Right forelimb (tissue), 1 donor: ENCODE data around the gene THOC7.

ENCODE experiments used
- DNase-seq: peaks from one replicate; pipeline ENCODE4 v3.0.0-alpha.2; 2018

The THOC7 gene

DNA sequence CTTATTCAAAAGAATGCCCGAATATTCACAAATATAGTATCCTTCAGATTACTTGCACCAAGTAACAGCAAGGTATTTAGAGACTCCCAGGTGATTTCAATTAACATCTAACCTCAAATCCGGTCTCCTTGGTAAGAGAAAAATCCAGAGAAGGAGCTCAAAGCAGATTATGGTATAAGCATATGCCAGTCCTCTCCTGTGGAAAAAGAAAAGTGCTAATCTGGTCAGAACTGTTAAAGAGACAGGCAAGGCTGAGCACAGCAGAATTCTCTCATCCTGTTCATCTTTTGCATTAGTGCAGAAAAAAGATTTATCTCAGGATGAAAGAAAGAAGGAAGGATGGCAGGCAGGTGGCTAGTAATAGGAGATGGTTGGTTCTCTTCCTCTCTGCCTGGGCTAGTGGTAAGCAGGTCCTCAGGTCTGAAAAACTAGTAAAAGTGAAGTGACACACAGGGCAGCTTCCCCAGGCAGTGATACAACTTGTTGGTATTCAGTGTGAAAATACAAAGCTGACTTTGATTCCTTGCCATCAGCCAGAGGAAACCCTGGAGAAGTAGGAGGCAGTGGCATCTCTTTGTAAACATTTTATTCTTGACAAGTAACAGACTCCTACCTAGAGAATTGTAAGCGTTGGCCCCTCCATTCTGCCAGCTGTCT, 14.3 kb upstream of the THOC7 start:
- DNase-seq = no peak

DNA sequence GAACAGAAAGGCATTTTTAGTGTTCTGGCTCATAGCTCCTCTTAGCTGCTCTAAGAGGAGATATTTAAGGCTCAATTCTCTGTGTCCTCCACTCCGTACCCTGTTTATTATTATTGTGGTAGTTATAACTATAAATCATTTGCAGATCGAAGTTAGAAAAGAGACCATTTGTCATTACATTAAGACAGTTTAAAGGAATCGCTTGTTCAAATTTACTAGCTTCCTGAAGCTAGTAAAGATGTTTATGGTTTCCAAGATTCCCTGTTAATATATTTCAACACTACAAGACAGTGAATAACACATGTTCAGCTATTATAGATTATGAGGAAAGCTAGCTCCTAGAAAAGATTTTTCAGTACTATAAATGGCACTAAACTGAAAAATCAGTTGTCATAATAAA, 12.7 kb upstream of the THOC7 start:
- DNase-seq = no peak

DNA sequence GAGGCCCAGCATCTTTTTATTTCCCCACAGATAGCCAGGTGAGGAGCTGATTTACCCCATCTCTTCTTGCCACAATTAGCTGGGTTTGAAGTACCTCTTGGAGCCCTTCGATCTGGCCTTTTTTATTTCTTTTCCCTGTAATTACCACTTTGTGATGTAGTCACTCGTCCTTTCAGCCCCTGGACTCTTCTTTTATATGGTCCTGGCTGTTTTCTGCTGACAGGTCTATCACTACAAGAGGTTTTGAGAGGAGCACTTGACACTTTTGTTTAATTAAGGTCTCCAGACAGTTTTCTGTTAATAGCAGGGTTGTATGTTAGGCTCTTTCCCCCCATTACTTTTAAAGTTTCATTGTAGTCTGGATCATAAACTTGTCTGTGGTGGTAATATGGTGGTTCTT, 11.9 kb upstream of the THOC7 start:
- no peak for DNase-seq

DNA sequence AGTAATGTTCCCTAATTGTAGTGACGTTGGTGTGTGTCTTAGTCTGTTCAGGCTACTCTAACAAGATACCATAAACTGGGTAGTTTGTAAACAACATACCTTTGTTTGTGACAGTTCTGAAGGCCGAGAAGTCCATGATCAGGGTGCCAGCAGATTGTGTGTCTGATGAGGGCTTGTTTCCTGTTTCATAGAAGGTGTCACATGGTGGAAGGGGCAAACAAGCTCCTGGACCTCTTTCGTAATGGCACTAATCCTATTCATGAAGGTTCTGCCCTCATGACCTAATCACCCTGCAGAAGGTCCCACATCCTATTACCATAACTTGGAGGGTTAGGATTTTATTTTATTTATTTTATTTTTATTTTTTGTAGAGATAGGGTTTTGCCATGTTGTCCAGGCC, 11.2 kb upstream of the THOC7 start:
- DNase-seq = no peak

DNA sequence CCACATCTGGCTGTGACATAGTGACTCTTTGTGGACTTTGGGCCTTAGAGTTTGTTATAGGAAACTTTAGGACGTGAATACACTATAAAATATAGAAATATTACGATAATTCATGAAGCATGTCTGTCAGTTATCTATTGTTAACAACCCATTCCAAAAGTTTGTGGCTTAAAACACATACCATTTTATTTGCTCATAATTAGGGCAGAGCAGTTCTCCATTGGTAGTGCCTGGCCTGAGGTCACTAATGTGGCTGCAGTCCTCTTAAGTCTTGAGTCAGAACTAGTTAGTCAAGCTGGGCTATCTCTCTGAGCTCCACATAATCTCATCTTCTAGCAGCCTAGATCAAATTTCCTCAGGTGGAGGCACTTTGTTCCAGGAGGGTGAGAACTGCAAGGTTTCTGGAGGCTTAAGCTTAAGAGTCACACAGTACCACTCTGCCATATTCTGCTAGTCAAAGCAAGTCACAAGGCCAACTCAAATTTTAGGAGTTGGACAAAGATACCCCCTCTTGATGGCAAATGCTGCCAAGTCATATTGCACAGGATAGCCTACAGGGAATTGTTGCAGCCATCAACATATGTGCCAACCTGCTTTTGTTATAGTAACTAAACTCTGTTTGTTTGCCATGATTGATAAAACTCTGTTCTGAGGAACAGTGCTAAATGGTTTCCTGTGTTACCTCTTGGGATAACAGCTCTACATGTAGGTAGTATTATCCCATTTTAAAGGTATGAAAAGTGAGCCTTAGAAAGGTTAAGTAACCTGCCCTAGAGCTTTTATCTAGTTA, 8.7 kb upstream of the THOC7 start:
- DNase-seq = no peak

DNA sequence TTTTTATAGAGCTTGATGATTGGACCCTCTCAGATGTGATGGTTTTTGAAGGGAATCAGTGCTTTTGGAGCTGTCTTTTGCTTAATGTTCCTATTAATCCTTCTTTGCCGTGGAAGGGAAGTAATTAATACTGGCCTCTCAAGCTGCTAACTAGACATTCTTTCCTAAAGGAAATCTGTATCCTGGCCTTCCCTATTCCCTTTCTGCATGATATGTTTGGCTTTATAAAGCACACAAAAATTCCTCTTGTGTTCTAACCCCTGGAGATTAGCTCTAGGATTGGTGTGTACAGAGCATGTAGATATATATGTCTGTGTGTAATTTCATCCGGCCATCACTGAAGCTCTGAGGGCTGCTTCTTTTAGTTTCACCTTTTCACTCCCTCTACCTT, 7.0 kb upstream of the THOC7 start:
- DNase-seq = no peak

DNA sequence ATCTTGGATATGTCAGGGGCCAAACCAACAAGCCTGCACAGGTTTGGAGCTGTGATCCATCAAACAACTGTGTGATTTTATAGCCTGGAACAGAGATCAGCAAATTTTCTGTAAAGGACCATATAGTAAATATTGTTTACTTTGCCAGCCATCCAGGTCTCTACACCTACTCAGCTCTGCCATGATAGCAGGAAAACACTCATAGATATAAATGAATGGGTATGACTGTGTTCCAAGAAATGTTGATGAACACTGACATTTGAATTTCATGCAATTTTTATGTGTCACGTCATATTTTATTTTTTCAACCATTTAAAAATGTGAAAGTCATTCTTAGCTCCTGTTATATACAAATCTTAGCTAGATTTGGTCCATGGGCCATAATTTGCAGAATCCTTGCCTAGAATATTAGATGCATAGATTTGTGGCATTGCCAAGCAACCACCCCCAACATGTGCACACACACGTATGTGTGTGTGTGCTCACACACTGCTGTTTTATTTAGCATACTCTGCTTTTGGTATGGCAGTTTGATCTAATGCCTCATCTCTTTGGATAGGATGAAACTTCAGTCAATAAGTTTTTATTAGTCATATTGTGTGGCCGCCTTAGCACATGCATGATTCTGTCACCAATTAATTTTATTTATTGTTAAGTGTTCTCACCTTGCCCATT, 6.5 kb upstream of the THOC7 start:
- no peak for DNase-seq

DNA sequence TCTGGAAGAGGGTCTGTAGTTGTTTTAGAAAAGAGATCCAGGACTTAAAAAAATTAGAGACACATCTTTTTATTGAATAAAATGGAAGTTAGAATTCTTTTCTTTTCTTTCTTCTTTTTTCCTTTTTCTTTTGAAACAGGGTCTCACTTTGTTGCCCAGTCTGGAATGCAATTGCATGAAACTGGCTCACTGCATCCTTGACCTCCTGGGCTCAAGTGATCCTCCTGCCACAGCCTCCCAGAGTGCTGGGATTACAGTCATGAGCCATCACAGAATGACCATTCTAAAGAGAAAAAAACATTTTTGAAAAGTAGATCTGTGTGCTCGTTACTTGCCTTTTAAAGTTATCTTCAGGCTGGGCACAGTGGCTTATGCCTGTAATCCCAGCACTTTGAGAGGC, 3.6 kb upstream of the THOC7 start:
- DNase-seq = no peak

DNA sequence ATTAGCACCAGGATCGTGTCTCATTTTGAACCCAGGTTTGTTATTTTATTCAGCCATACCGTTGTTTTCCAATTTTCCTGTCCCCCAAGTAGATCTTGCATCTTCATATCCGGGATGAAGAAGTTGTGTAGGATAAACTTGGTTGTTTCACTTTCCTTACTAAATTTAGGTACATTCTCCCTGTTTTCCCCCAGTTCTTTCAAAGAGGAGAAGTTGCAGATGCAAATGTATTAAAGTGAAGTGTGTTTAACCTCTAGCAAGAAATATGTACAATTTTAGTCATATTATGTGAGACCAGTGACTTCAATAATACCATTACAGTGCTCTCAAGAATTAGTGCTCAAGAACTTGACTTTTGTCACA, 1.3 kb upstream of the THOC7 start:
- DNase-seq = no peak

DNA sequence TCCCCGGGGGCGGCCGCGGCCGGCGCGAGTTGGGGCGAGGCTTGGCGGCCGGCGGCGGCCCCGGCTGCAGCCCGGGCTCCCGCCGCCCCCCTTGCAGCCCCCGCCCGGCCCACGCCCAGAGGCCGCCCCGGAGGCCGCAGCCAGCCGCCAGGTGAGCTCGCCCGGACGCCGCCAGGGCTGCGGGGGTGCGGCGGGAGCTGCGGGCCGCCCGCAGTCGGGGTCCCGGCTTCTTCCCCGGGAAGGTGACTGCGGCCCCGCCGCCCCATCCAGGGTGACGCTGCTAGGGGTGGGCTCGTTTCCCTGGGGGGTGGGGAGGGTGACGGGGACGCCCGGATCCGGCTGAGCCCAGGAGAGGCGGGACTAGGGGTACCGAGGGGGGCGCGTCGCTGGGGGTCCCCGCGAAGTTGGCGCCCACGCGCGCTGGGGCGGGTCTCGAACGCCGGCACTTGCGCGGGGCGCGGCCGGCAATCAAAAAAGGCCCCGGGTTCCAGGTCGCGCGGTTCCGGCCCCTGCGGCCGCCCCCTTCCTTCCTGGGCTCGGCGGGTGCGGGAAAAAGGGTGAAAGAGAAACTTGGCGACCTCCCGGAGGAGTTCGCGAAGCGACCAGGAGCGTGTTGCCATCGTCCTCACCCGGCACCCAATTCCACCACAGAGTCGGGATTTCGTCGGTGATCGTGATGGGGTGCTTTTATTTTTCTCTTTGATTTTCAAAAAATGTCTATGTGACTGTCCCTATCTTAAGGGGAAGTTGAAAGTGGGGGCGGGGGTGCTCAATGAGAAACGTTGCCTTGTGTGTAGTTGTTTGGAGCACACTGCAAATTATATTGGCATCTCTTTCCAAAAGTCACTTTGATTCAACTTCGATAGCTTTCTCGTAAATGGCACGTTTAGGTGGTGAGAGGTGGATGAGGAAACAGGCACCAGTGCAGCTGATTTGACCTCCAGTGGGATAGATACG, 681 bp upstream of the THOC7 start:
- DNase-seq = peak; percentile 67

DNA sequence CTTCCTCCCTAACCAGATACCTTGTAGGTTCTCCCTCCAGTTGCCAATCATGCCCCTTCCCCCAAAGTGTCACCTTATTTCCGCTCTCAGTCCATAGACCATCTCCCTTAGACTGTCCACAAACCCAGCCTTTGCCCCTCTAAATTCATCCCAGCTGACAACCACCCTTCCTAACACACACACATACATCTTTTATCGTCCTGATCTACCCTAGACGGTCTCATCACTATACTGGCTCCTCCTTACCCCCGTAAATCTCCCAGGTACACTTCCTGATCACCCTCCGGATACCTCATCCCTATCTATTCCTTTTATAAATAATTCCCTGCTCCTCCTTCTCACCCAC, 828 bp downstream of the THOC7 start:
- DNase-seq = no peak

DNA sequence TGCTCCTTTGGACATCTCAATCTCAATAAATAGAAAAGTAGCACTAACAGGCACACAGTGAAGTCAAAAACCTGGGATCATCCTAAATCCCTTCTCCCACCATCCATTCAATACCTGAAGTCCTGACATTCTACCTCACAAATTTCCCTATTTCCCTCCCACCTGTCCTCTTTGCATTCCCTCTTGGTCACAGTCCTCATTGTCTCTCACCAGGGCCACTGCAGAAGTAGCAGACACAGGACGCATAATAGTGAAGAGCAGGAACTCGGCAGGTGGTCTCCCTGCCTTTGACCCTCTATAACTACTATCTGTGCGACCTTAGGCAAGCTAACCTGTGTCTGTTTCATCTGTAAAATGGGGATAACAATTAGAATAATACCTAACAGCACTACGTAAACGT, 2.3 kb downstream of the THOC7 start:
- DNase-seq = no peak

DNA sequence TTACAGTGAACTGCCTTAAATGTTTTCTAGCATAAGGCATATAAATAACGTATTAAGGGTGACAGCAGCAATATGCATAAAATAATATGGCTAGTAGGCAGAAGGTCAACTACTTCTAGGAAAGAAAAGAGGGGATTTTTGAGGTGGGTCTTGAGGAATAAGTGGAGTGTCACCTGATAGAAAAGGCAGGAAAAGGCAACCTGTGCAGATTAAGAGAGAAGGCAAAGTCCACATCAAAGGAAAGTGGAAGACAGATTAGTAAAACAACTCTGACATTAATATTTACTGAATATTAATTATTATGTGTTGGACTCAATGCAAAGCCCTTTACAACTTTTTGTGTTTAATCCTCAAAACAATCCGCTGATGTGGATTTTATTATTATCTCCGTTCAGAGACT, 2.8 kb downstream of the THOC7 start:
- DNase-seq = no peak

DNA sequence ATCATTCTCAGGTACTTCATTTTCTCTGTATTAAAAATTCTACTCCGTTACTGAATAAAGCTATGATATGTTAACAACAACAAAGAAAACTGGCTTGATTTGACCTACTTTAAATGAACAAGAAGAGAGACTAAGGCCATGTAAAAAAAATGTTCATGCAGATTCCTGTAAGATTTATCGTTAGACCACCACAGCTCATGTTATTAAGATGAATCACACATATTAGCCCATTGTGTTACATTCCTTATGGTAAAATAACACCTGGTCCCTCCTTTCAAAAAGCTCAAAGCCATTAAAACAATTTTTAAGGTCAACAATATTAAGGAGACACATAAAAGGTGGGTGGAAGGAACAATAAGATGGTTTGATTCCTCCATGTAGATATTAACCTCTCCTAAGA, 6.3 kb downstream of the THOC7 start:
- DNase-seq = no peak

DNA sequence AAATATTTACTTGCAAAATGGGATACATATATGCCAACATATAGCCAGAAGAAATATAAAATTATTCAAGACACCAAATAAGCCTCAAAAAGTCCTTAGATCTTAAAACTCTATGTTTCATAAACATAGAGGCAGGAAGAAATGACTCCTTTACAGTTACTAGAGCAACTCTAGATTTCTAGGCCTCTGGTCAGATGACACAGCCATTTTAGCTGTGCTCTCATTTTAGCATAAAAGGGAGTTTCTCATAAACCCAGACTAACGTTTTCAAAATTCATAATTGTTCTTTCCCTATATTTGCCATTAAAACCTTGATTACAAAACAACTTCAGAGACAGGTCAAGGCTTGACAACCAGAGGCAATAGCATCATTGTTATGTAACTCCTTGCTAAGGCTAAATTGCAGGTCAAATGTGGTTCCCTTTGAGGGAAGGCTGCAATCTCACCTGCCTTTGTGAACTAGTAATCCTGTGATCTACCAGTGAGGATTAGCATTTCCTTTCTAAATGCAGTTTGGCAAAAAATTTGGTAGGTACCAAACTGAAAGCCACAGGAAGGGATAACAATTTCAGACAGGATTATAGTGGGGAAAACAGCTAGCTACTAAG, 8.2 kb downstream of the THOC7 start:
- DNase-seq = no peak

DNA sequence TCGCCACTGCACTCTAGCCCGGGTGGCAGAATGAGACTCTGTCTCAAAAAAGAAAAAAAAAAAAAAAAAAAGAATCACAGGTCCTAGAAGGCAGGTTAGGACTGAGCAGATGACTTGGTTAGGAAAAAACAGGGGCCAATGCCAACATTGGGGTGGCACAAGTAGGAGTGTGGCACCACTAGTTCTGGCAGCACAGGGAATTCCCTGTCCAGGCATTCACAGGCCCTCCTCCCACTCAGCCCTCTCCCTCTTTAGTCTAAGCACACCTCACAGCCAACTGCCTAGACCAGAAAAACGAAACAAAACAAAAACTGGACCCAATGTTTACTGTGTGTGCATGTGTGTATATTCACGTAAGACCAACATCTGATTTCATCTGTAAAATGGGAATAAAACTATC, 10.5 kb downstream of the THOC7 start:
- no peak for DNase-seq

DNA sequence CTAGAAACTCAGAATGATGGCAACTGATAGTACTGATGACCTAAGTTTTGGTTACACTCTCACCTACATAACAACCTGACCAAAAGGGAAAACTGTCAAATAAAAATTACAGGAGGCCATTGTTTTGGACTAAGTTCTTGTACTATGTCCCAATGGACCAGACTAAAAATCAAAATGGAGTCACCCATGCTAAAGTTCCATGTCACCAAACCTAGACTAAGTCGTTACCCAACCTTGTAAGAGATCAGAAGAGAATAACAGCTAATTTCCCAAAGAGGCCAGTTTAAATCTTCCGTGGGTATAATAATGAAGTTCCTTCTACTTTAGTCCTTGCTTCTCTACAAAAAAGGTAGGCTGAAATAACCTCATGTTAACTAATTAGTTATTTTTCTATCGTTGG, 12.3 kb downstream of the THOC7 start:
- no peak for DNase-seq

DNA sequence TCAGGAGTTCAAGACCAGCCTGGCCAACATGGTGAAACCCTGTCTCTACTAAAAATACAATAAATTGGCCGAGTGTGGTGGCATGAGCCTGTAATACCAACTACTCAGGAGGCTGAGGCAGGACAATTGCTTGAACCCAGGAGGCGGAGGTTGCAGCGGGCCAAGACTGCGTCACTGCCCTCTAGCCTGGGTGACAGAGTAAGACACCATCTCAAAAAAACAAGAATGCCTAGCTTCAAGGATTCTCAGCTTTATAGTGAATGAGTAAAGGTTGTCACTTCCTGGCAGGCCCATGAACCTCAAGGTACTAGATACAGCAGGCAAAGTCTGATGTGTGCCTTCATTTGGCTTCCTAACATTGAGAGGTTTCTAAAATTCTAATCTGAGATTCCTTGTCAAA, 14.4 kb downstream of the THOC7 start:
- no peak for DNase-seq

DNA sequence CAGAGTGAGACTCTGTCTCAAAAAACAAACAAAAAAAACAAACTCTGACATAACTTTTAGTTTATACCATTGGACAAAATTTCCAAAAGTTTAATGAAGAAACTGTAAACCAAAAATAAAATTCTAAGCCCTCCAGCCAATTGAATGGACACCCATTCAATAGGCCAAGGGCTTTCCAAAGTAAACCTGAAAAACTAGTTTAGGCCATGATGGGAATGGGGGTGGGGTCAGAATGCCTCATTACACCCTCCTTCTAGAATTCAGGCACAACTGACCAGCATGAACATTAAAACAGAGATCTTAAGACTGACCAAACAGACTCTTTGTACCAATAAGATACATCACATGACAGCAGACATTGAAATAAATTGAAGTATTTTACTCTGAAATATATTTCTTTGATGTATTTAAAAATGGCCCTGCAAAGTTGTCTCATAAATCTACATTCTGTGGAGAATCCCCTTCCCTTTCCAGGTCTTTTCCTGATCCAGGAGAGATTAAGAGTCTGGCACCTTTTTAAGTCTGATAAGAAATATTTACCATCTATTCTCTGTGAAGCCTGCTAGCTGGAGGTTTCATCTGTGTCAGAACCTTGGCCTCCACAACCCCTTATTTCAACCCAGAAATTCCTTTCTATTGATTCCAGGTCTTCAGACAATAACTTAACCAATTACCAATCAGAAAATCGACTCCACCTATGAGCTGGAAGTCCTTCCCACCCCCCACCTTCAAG, 15.7 kb downstream of the THOC7 start:
- DNase-seq = no peak

DNA sequence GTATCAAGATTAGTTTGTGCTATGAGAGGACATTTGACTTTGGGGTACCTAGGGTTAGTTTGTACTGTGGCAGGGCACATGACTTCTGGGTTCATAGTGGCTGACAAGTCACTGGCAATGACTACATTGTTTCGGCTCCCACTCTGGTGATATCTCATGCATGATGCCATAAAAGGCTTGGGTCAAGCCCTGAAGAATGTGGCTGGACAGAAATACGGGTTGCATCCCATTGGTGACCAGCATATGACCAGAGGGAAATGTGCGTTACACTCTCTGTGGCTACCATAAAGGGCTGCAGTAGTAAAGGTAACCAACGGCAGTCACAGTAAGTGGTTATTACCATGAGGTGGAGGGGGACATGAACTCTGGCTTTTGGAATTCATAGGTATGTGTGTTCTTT, 18.4 kb downstream of the THOC7 start:
- DNase-seq = no peak

DNA sequence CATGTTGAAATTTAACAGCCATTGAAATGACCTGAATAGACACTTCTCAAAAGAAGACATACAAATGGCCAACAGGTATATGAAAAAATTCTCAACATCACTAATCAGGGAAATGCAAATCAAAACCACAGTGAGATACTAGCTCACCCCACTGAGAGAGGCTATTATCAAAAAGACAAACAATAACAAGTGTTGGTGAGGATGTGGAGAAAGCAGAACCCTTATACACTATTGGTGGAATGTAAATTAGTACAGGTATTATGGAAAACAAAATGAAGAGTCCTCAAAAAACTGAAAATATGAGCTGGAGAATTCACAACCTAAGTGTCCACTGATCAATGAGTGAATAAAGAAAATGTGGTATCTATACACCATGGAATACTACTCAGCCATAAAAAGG, 21.5 kb downstream of the THOC7 start:
- DNase-seq = no peak

DNA sequence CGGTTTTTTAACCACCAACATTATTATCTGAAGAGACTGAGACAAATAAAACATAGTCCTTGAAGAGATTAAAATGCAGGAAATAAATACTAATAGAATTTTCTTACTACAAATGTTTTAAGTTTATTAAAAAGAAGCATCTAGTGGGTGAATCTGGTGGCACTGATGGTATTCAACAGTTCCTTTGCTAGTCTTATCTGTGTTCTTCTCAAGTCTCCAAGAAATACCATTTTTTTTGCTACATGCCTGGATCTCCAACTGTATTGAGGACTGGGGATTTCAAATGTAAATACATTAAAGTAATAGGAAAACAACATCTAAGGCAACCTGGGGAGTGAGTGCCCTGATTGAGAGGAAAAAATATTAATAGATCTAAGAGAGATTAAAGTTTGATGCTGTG, 21.9 kb downstream of the THOC7 start:
- DNase-seq = no peak
